Measurements from ENCODE around the gene ATP2B3.

- TF ChIP-seq CTCF (IDR thresholded peaks at IDR 0.05; ENCODE audit: insufficient read depth, low read length, poor library complexity, severe bottlenecking) (peak; percentile 49), EZH2phosphoT487 (conservative IDR thresholded peaks at IDR 0.05; ENCODE audit: low read length) (no peak)
Measured at GRCh38 chrX:153470411-153471363, 46.8 kb upstream of the ATP2B3 start, which contains the start of gene HAUS7.

Measured in SU-DHL-6 (cell line).